ENCODE measurements around the gene SLC2A9. TPM values are rescaled to one million over a fixed set of nuclear protein-coding genes. Genes with fewer than 3 reads are reported as not detected.

SLC2A9 gene
- total and polyA plus RNA-seq, 2 of the 4 experiments (the other 2 are of a cell fraction) = 0.72 to 2.1 TPM

- POLR2A ChIA-PET (ENCODE audit: unreplicated experiment) = no interaction called here
- in situ Hi-C loops (cut with MboI; ENCODE audit: low sequenced_read_pairs) = loop anchor here (5.0 kb wide), 1 partner anchor 257 kb away; no protein-coding TSS in a partner anchor
Observed at GRCh38 chr4:10019521-10020051, 1.7 kb downstream of the SLC2A9 start.

More at GRCh38 chr4:10019521-10020051, 1.7 kb downstream of the SLC2A9 start:
- ATAC-seq (ENCODE audit: low read depth) (no peak), DNase-seq (no peak)
- dilution Hi-C loops (cut with HindIII; ENCODE audit: low sequenced_read_pairs, unreplicated experiment) (no loop called here), intact Hi-C loops (cut with micrococcal nuclease) (loop anchor here (1.0 to 10.0 kb wide), 2 partner anchors 44 to 315 kb away; no protein-coding TSS in a partner anchor)
- H4K91ac ChIP-seq (ENCODE audit: insufficient read depth, low read depth, low read length) = peak overlapping the region; percentile 86
- no peaks in the 10 kb centered on the region for H3K9me3 ChIP-seq (ENCODE audit: control insufficient read depth, insufficient read depth, low read length)
- no peaks in the 10 kb centered on the region for H4K20me1 ChIP-seq (ENCODE audit: insufficient read depth, low read length)
- TF ChIP-seq MAZ (IDR thresholded peaks at IDR 0.05; ENCODE audit: borderline replicate concordance, low read depth, low read length) = no peak
- TF ChIP-seq NFE2L2 (IDR thresholded peaks at IDR 0.05; ENCODE audit: low read depth, low read length) = no peak
- TF ChIP-seq ELK1 (IDR thresholded peaks at IDR 0.05; ENCODE audit: borderline replicate concordance, low read depth, low read length) = no peak
- no peak for TF ChIP-seq RFX5 (IDR thresholded peaks at IDR 0.05; ENCODE audit: low read depth, low read length)
- TF ChIP-seq RCOR1 (IDR thresholded peaks at IDR 0.05; ENCODE audit: insufficient replicate concordance, low read length) = no peak
- TF ChIP-seq BHLHE40 (IDR thresholded peaks at IDR 0.05; ENCODE audit: low read depth, low read length) = no peak
- TF ChIP-seq CHD1 (IDR thresholded peaks at IDR 0.05; ENCODE audit: low read depth, low read length) = no peak
- no peak for TF ChIP-seq RAD21 (IDR thresholded peaks at IDR 0.05; ENCODE audit: low read length)
- no peak for TF ChIP-seq MAFK (IDR thresholded peaks at IDR 0.05; ENCODE audit: low read depth, low read length)
- TF ChIP-seq CEBPB (IDR thresholded peaks at IDR 0.05; ENCODE audit: low read depth, low read length) = no peak
- TF ChIP-seq POLR2A (IDR thresholded peaks at IDR 0.05; ENCODE audit: low read depth, low read length) = no peak
- no peak for TF ChIP-seq FOS (IDR thresholded peaks at IDR 0.05; ENCODE audit: low read depth, low read length)
- no peak for TF ChIP-seq USF2 (IDR thresholded peaks at IDR 0.05; ENCODE audit: low read depth, low read length)
- no peak for TF ChIP-seq CTCF (conservative IDR thresholded peaks at IDR 0.05; ENCODE audit: low read depth, low read length)
- peak overlapping the region; percentile 17; the same call in 1 of the 2 replicates for H3K56ac ChIP-seq (ENCODE audit: extremely low read depth, insufficient read depth, low read length)
- peaks cover 11% of the 10 kb centered on the region for H3K9me1 ChIP-seq (ENCODE audit: insufficient read depth, low read length)
- peak overlapping the region; percentile 84; the same call in 1 of the 2 replicates for H3K27ac ChIP-seq (ENCODE audit: insufficient read depth, low read length)
- peak overlapping the region; percentile 72 for H3K23ac ChIP-seq (ENCODE audit: low read depth, low read length)
- no peaks in the 10 kb centered on the region for H3K79me1 ChIP-seq (ENCODE audit: low read depth in 1 of 2, low read length in 2 of 2)
- H3K4ac ChIP-seq (ENCODE audit: low read depth, low read length) = peak overlapping the region; percentile 88
- H2AFZ ChIP-seq (replicated peaks; ENCODE audit: low read length, poor library complexity) = peak overlapping the region; percentile 98
- H3K14ac ChIP-seq (replicated peaks; ENCODE audit: low read depth, low read length) = peak overlapping the region; percentile 79
- H3K4me3 ChIP-seq (ENCODE audit: insufficient read depth, low read depth, low read length) = no peak overlapping the region
- H2BK15ac ChIP-seq (ENCODE audit: low read depth, low read length) = peak overlapping the region; percentile 85; the same call in 1 of the 3 replicates
- H3K9ac ChIP-seq (ENCODE audit: low read depth, low read length) = peak overlapping the region; percentile 53
- CTCF ChIA-PET = interaction anchor here (0.8 to 1.8 kb wide), 4 partner anchors 11 to 44 kb away, joined by 3 to 6 read pairs (median 4); no protein-coding TSS in a partner anchor
- peak overlapping the region; percentile 91 to 94 for H4K8ac ChIP-seq (ENCODE audit: low read depth in 2 of 2, low read length in 2 of 2)
- H3K4me1 ChIP-seq (ENCODE audit: control insufficient read depth, insufficient read depth, low read length) = peaks cover 7% of the 10 kb centered on the region; the same call in 1 of the 2 replicates
- H3K36me3 ChIP-seq (ENCODE audit: control insufficient read depth, insufficient read depth, low read length) = no peaks in the 10 kb centered on the region
- peak overlapping the region; percentile 57; the same call in 1 of the 2 replicates for H2BK20ac ChIP-seq (ENCODE audit: low read depth, low read length)
- peak overlapping the region; percentile 60; the same call in 1 of the 2 replicates for H3K4me2 ChIP-seq (ENCODE audit: low read depth, low read length)
- peak overlapping the region; percentile 67 for H2AK9ac ChIP-seq (replicated peaks; ENCODE audit: low read depth, low read length, poor library complexity)
- H3K27me3 ChIP-seq (ENCODE audit: control insufficient read depth, insufficient read depth, low read length) = no peaks in the 10 kb centered on the region
- peak overlapping the region; percentile 23; the same call in 1 of the 2 replicates for H4K5ac ChIP-seq (ENCODE audit: low read depth, low read length)
- WGBS, 2 experiments (ENCODE audit: extremely low coverage in 2 of 2, insufficient read length in 1 of 2) = 61% methylated on average over 4 of the region's 9 CpGs; no CpG with 5 or more reads in 1 of the 2 experiments
- no TSS peak for BruUV-seq (replicated peaks)
- H2BK120ac ChIP-seq (ENCODE audit: low read depth, low read length) = peak overlapping the region; percentile 87; the same call in 1 of the 2 replicates
- H3K18ac ChIP-seq (ENCODE audit: low read depth, low read length) = peak overlapping the region; percentile 29; the same call in 1 of the 2 replicates
- peak overlapping the region; percentile 4 for H2BK5ac ChIP-seq (ENCODE audit: low read depth, low read length, poor library complexity, severe bottlenecking)
- H2AK5ac ChIP-seq (ENCODE audit: low read depth, low read length) = peak overlapping the region; percentile 86
